IMR-90 (cell line): ENCODE results near the gene ESR1.

Experiments
- RCOR1 ChIP-seq: IDR thresholded peaks from 2 replicates; pipeline ENCODE4 v1.6.1; 2012; ENCODE audit warnings: mild to moderate bottlenecking, low read length, improper control_type of control experiment; ENCODE audit not compliant: insufficient replicate concordance
- RFX5 ChIP-seq: IDR thresholded peaks from 2 replicates; pipeline ENCODE4 v1.8.0; 2012; ENCODE audit warnings: low read depth, mild to moderate bottlenecking, low read length, moderate library complexity

GRCh38 chr6:152087096-152087495, 279.6 kb downstream of the ESR1 start:
- no peak for TF ChIP-seq RFX5
- TF ChIP-seq RCOR1 = no peak
